HepG2 (cell line): Measurements from ENCODE around the gene DAB1. TPM values are rescaled to one million over a fixed set of nuclear protein-coding genes. Genes with fewer than 3 reads are reported as not detected.

ENCODE experiments used
- BORCS8-MEF2B ChIP-seq: sonication (generic); formaldehyde crosslinking; IDR thresholded peaks from 2 replicates; pipeline ENCODE4 v1.8.0; 2022; ENCODE audit warnings: mild to moderate bottlenecking, missing genetic modification reagents
- EEA1 ChIP-seq: sonication (generic); formaldehyde crosslinking; IDR thresholded peaks from 2 replicates; pipeline ENCODE4 v1.5.1; 2020; ENCODE audit warnings: mild to moderate bottlenecking, missing genetic modification reagents, borderline replicate concordance
- FOXC1 ChIP-seq: sonication (generic); formaldehyde crosslinking; IDR thresholded peaks from 2 replicates; pipeline ENCODE4 v1.8.0; 2022; ENCODE audit warnings: mild to moderate bottlenecking, missing genetic modification reagents, borderline replicate concordance
- NFIC ChIP-seq: IDR thresholded peaks from 2 replicates; pipeline ENCODE4 v1.6.1; 2012; ENCODE audit warnings: mild to moderate bottlenecking, low read length, inconsistent platforms
- NR1H2 ChIP-seq: sonication (generic); formaldehyde crosslinking; IDR thresholded peaks from 2 replicates; pipeline ENCODE4 v1.8.1; 2022; ENCODE audit warnings: low read depth, missing genetic modification reagents, borderline replicate concordance
- ZNF326 ChIP-seq: sonication (generic); formaldehyde crosslinking; IDR thresholded peaks from 2 replicates; pipeline ENCODE4 v1.4.0; 2020; ENCODE audit warnings: missing genetic modification reagents, borderline replicate concordance
- ZSCAN25 ChIP-seq: sonication (generic); formaldehyde crosslinking; IDR thresholded peaks from 2 replicates; pipeline ENCODE4 v1.8.0; 2022; ENCODE audit warnings: mild to moderate bottlenecking, missing genetic modification reagents
- polyA plus RNA-seq, 8 experiments: library from polyadenylated mRNA; depleted of rRNA in 3 of 8; stranded (reverse) in 7 of 8; unstranded in 1 of 8; fragments of >200 nt; fragmentation: Illumina TruSeq in 4 of 8; extraction: Trizol in 4 of 8; gene quantifications; 2 replicates each; pipeline versions ENCODE4 v1.2.1 to v1.2.3, GENCODE V29; 2011 to 2016; ENCODE audit warnings: low read depth in 4 of 8, missing spikeins in 1 of 8, mixed read lengths in 1 of 8; ENCODE audit not compliant: insufficient read depth in 1 of 8
- total RNA-seq, 5 experiments: library from RNA; depleted of rRNA; stranded (reverse); fragments of >200 nt; fragmentation: Illumina TruSeq; extraction: Trizol; gene quantifications; 2 replicates each; pipeline ENCODE4 v1.2.3, GENCODE V29; 2016; ENCODE audit warnings: low read depth in 1 of 5
- TF ChIP-seq, protein P1 (sequence below): sonication (generic); formaldehyde crosslinking; IDR thresholded peaks from 2 replicates; pipeline ENCODE4 v1.4.0; 2020; ENCODE audit warnings: missing genetic modification reagents, borderline replicate concordance
- TF ChIP-seq, protein P2 (sequence below): sonication (generic); formaldehyde crosslinking; IDR thresholded peaks from 2 replicates; pipeline ENCODE4 v1.5.1; 2020; ENCODE audit warnings: missing genetic modification reagents, mild to moderate bottlenecking, borderline replicate concordance
- TF ChIP-seq, protein P3 (sequence below): sonication (generic); formaldehyde crosslinking; IDR thresholded peaks from 2 replicates; pipeline ENCODE4 v1.5.1; 2020; ENCODE audit warnings: mild to moderate bottlenecking, missing genetic modification reagents
- TF ChIP-seq, protein P4 (sequence below): sonication (generic); formaldehyde crosslinking; IDR thresholded peaks from 2 replicates; pipeline ENCODE4 v1.4.0; 2020; ENCODE audit warnings: missing genetic modification reagents
- TF ChIP-seq, protein P5 (sequence below): sonication (generic); formaldehyde crosslinking; IDR thresholded peaks from 2 replicates; pipeline ENCODE4 v1.4.0; 2020; ENCODE audit warnings: missing genetic modification reagents

DAB1 gene
- total and polyA plus RNA-seq, 2 of the 13 experiments (the other 11 are each of a cell fraction or from before 2014, with no cell fraction given): 0.04 to 0.13 TPM

DNA sequence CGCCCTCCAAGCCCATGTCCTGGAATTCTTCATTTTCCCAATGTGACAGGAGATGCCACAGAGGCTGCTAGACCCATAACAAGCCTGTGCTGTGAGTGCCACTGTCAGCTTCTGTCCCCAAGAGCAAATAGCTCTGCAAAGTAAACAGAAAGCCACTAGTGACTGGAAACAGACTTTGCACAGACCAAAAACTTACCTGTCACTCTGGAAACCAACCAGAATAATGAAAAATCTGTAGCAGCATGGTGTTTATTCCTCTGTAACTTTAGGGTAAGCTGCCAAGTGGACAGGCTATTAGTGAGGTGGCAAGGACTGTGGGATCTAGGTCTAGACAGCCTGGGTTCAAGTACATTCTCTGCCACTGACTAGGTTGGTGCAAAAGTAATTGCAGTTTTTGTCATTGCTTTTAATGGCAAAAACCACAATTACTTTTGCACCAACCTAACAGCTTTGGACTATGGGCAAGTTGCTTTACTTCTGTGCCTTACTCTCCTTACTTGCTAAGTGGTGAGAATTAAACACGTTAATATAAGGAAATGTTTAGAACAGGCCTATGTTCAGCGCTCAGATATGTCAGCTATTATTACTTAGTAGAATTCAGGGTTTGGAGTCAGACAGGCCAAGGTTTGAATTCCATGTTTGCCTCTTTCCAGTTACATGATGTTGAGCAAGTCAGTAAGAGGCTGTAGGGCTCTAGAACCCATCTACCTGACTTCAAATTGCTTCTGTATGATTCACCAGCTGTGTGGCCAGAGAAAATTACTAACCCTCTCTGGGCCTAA, 457.8 kb downstream of the DAB1 start, which contains the start of gene C8B (continued):
- TF ChIP-seq, protein P1, sequence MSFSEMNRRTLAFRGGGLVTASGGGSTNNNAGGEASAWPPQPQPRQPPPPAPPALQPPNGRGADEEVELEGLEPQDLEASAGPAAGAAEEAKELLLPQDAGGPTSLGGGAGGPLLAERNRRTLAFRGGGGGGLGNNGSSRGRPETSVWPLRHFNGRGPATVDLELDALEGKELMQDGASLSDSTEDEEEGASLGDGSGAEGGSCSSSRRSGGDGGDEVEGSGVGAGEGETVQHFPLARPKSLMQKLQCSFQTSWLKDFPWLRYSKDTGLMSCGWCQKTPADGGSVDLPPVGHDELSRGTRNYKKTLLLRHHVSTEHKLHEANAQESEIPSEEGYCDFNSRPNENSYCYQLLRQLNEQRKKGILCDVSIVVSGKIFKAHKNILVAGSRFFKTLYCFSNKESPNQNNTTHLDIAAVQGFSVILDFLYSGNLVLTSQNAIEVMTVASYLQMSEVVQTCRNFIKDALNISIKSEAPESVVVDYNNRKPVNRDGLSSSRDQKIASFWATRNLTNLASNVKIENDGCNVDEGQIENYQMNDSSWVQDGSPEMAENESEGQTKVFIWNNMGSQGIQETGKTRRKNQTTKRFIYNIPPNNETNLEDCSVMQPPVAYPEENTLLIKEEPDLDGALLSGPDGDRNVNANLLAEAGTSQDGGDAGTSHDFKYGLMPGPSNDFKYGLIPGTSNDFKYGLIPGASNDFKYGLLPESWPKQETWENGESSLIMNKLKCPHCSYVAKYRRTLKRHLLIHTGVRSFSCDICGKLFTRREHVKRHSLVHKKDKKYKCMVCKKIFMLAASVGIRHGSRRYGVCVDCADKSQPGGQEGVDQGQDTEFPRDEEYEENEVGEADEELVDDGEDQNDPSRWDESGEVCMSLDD (CRISPR knock-in tag): no peak
- peak; percentile 31; the same call in 1 of the 2 replicates for TF ChIP-seq NFIC
- TF ChIP-seq ZNF326 (CRISPR knock-in tag): no peak
- TF ChIP-seq, protein P2, sequence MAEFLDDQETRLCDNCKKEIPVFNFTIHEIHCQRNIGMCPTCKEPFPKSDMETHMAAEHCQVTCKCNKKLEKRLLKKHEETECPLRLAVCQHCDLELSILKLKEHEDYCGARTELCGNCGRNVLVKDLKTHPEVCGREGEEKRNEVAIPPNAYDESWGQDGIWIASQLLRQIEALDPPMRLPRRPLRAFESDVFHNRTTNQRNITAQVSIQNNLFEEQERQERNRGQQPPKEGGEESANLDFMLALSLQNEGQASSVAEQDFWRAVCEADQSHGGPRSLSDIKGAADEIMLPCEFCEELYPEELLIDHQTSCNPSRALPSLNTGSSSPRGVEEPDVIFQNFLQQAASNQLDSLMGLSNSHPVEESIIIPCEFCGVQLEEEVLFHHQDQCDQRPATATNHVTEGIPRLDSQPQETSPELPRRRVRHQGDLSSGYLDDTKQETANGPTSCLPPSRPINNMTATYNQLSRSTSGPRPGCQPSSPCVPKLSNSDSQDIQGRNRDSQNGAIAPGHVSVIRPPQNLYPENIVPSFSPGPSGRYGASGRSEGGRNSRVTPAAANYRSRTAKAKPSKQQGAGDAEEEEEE (CRISPR knock-in tag): no peak
- no peak for TF ChIP-seq BORCS8-MEF2B (CRISPR knock-in tag)
- TF ChIP-seq, protein P3, sequence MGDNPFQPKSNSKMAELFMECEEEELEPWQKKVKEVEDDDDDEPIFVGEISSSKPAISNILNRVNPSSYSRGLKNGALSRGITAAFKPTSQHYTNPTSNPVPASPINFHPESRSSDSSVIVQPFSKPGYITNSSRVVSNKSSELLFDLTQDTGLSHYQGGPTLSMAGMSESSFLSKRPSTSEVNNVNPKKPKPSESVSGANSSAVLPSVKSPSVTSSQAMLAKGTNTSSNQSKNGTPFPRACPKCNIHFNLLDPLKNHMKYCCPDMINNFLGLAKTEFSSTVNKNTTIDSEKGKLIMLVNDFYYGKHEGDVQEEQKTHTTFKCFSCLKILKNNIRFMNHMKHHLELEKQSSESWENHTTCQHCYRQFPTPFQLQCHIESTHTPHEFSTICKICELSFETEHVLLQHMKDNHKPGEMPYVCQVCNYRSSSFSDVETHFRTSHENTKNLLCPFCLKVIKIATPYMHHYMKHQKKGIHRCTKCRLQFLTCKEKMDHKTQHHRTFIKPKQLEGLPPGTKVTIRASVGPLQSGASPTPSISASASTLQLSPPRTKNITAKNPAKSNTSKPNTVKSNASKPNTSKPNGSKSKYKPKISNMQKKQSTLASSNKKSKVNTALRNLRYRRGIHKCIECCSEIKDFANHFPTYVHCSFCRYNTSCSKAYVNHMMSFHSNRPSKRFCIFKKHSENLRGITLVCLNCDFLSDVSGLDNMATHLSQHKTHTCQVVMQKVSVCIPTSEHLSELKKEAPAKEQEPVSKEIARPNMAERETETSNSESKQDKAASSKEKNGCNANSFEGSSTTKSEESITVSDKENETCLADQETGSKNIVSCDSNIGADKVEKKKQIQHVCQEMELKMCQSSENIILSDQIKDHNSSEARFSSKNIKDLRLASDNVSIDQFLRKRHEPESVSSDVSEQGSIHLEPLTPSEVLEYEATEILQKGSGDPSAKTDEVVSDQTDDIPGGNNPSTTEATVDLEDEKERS (CRISPR knock-in tag): no peak
- TF ChIP-seq EEA1 (CRISPR knock-in tag): no peak
- TF ChIP-seq, protein P4, sequence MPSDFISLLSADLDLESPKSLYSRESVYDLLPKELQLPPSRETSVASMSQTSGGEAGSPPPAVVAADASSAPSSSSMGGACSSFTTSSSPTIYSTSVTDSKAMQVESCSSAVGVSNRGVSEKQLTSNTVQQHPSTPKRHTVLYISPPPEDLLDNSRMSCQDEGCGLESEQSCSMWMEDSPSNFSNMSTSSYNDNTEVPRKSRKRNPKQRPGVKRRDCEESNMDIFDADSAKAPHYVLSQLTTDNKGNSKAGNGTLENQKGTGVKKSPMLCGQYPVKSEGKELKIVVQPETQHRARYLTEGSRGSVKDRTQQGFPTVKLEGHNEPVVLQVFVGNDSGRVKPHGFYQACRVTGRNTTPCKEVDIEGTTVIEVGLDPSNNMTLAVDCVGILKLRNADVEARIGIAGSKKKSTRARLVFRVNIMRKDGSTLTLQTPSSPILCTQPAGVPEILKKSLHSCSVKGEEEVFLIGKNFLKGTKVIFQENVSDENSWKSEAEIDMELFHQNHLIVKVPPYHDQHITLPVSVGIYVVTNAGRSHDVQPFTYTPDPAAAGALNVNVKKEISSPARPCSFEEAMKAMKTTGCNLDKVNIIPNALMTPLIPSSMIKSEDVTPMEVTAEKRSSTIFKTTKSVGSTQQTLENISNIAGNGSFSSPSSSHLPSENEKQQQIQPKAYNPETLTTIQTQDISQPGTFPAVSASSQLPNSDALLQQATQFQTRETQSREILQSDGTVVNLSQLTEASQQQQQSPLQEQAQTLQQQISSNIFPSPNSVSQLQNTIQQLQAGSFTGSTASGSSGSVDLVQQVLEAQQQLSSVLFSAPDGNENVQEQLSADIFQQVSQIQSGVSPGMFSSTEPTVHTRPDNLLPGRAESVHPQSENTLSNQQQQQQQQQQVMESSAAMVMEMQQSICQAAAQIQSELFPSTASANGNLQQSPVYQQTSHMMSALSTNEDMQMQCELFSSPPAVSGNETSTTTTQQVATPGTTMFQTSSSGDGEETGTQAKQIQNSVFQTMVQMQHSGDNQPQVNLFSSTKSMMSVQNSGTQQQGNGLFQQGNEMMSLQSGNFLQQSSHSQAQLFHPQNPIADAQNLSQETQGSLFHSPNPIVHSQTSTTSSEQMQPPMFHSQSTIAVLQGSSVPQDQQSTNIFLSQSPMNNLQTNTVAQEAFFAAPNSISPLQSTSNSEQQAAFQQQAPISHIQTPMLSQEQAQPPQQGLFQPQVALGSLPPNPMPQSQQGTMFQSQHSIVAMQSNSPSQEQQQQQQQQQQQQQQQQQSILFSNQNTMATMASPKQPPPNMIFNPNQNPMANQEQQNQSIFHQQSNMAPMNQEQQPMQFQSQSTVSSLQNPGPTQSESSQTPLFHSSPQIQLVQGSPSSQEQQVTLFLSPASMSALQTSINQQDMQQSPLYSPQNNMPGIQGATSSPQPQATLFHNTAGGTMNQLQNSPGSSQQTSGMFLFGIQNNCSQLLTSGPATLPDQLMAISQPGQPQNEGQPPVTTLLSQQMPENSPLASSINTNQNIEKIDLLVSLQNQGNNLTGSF (CRISPR knock-in tag): no peak
- TF ChIP-seq ZSCAN25 (CRISPR knock-in tag): no peak
- TF ChIP-seq NR1H2 (CRISPR knock-in tag): no peak
- TF ChIP-seq FOXC1 (CRISPR knock-in tag): 0 out of 2 replicates have a peak, but pooled peaks have one; percentile 52
- TF ChIP-seq, protein P5, sequence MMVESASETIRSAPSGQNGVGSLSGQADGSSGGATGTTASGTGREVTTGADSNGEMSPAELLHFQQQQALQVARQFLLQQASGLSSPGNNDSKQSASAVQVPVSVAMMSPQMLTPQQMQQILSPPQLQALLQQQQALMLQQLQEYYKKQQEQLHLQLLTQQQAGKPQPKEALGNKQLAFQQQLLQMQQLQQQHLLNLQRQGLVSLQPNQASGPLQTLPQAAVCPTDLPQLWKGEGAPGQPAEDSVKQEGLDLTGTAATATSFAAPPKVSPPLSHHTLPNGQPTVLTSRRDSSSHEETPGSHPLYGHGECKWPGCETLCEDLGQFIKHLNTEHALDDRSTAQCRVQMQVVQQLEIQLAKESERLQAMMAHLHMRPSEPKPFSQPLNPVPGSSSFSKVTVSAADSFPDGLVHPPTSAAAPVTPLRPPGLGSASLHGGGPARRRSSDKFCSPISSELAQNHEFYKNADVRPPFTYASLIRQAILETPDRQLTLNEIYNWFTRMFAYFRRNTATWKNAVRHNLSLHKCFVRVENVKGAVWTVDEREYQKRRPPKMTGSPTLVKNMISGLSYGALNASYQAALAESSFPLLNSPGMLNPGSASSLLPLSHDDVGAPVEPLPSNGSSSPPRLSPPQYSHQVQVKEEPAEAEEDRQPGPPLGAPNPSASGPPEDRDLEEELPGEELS: peak; percentile 64
